Panc1 (cell line): ENCODE measurements around the gene PCMT1.
"Not testable (repeated sequence)": the region's sequence is repeated elsewhere in the genome, so short reads cannot be mapped to it uniquely, and the experiment has no call there.

Source experiments
- CTCF ChIP-seq: fragments of 450-650 bp; IDR thresholded peaks from 2 replicates; pipeline ENCODE4 v1.5.1; 2017; ENCODE audit warnings: mild to moderate bottlenecking
- POLR2AphosphoS5 ChIP-seq: IDR thresholded peaks from 2 replicates; pipeline ENCODE4 v1.6.1; 2012; ENCODE audit warnings: mild to moderate bottlenecking, low read depth, low read length, moderate library complexity
- REST ChIP-seq, 2 experiments: IDR thresholded peaks; 2 replicates each; pipeline ENCODE4 v1.6.1; 2011 to 2012; ENCODE audit warnings: low read depth in 2 of 2, control low read depth in 1 of 2, low read length in 1 of 2, mild to moderate bottlenecking in 1 of 2, moderate library complexity in 1 of 2; ENCODE audit not compliant: insufficient read depth in 1 of 2
- SIN3A ChIP-seq: IDR thresholded peaks from 2 replicates; pipeline ENCODE4 v1.6.1; 2012; ENCODE audit warnings: low read depth, mild to moderate bottlenecking, low read length, moderate library complexity, borderline replicate concordance; ENCODE audit not compliant: insufficient read depth
- TCF7L2 ChIP-seq: IDR thresholded peaks from 2 replicates; pipeline ENCODE4 v1.6.1; 2011; ENCODE audit warnings: mild to moderate bottlenecking, low read depth, low read length, inconsistent platforms

- TF ChIP-seq CTCF; SIN3A; REST (IDR thresholded peaks at IDR 0.05; ENCODE audit: insufficient read depth in 1 of 2, low read depth in 2 of 2, low read length in 1 of 2); POLR2AphosphoS5; TCF7L2: not testable (repeated sequence)
These were observed 2.4 kb downstream of the PCMT1 start for GRCh38 chr6:149751920-149752319.
